HEK293 (cell line): ENCODE results near the gene NHSL2.

Experiments used
- CTCF ChIA-PET: fragments of 350-600 bp; formaldehyde crosslinking; extraction: SDS; loops from one replicate; lab custom pipeline; 2021; ENCODE audit warnings: antibody characterized with exemption; lab: Yijun Ruan, JAX
- POLR2A ChIA-PET: fragments of 300-600 bp; formaldehyde crosslinking; extraction: SDS; loops from one replicate; lab custom pipeline; 2020; ENCODE audit warnings: antibody characterized with exemption, inconsistent platforms; lab: Yijun Ruan, JAX
- H3K27ac ChIP-seq: fragments of 200-500 bp; sonication (Bioruptor generic); 2 replicates; pipeline ENCODE4 v1.5.1; 2014; ENCODE audit warnings: low read depth, low read length, control low read depth, inconsistent platforms; ENCODE audit errors: extremely low read depth
- H3K36me3 ChIP-seq, 2 experiments: fragments of 200-500 bp in 1 of 2; sonication (Bioruptor generic) in 1 of 2; 1 replicate in 1 of 2; 2 replicates in 1 of 2; pipeline ENCODE4 v1.5.1; 2014 to 2017; ENCODE audit warnings: inconsistent platforms in 2 of 2, low read length in 2 of 2; ENCODE audit not compliant: control insufficient read depth in 2 of 2, insufficient read depth in 1 of 2
- H3K4me1 ChIP-seq: fragments of 200-500 bp; sonication (Bioruptor generic); 2 replicates; pipeline ENCODE4 v1.5.1; 2014; ENCODE audit warnings: mild to moderate bottlenecking, low read length, inconsistent platforms; ENCODE audit not compliant: control insufficient read depth, insufficient read depth
- H3K4me3 ChIP-seq: 2 replicates; pipeline ENCODE4 v1.5.1; 2011; ENCODE audit warnings: low read depth, mild to moderate bottlenecking, control low read depth, low read length, moderate library complexity
- H3K9me3 ChIP-seq: fragments of 200-500 bp; sonication (Bioruptor generic); 2 replicates; pipeline ENCODE4 v1.5.1; 2014; ENCODE audit warnings: low read depth, low read length, inconsistent platforms; ENCODE audit not compliant: control insufficient read depth, insufficient read depth
- KLF8 ChIP-seq: fragments of 450-650 bp; formaldehyde crosslinking; IDR thresholded peaks from 2 replicates; pipeline ENCODE4 v1.5.1; 2016; ENCODE audit warnings: missing biosample characterization, missing genetic modification characterization
- MZF1 ChIP-seq: fragments of 450-650 bp; formaldehyde crosslinking; IDR thresholded peaks from 2 replicates; pipeline ENCODE4 v1.5.1; 2017; ENCODE audit warnings: missing biosample characterization, missing genetic modification characterization, borderline replicate concordance
- SP7 ChIP-seq: fragments of 450-650 bp; formaldehyde crosslinking; IDR thresholded peaks from 2 replicates; pipeline ENCODE4 v1.5.1; 2016; ENCODE audit warnings: missing biosample characterization, missing genetic modification characterization
- WT1 ChIP-seq: fragments of 450-650 bp; formaldehyde crosslinking; IDR thresholded peaks from 2 replicates; pipeline ENCODE4 v1.5.1; 2016; ENCODE audit warnings: missing biosample characterization, missing genetic modification characterization
- ZBTB48 ChIP-seq: fragments of 450-650 bp; formaldehyde crosslinking; IDR thresholded peaks from 2 replicates; pipeline ENCODE4 v1.5.1; 2016; ENCODE audit warnings: missing biosample characterization, missing genetic modification characterization
- ZNF157 ChIP-seq: fragments of 450-650 bp; formaldehyde crosslinking; IDR thresholded peaks from 2 replicates; pipeline ENCODE4 v1.5.1; 2016; ENCODE audit warnings: missing biosample characterization, missing genetic modification characterization
- ZNF354C ChIP-seq: fragments of 450-650 bp; formaldehyde crosslinking; IDR thresholded peaks from 2 replicates; pipeline ENCODE4 v1.5.1; 2016; ENCODE audit warnings: missing biosample characterization, missing genetic modification characterization, low read depth, borderline replicate concordance
- ZNF423 ChIP-seq: fragments of 450-650 bp; formaldehyde crosslinking; IDR thresholded peaks from 2 replicates; pipeline ENCODE4 v1.5.1; 2016; ENCODE audit warnings: missing biosample characterization, missing genetic modification characterization
- ZNF426 ChIP-seq: fragments of 450-650 bp; formaldehyde crosslinking; IDR thresholded peaks from 2 replicates; pipeline ENCODE4 v1.5.1; 2017; ENCODE audit warnings: missing biosample characterization, missing genetic modification characterization, mild to moderate bottlenecking, inconsistent platforms, moderate library complexity
- ZNF529 ChIP-seq: fragments of 450-650 bp; formaldehyde crosslinking; IDR thresholded peaks from 2 replicates; pipeline ENCODE4 v1.5.1; 2017; ENCODE audit warnings: missing genetic modification characterization, missing biosample characterization; ENCODE audit not compliant: insufficient replicate concordance
- ZNF792 ChIP-seq: fragments of 450-650 bp; formaldehyde crosslinking; IDR thresholded peaks from 2 replicates; pipeline ENCODE4 v1.5.1; 2016; ENCODE audit warnings: missing biosample characterization, missing genetic modification characterization
- TF ChIP-seq, protein P1 (sequence below): fragments of 450-650 bp; formaldehyde crosslinking; IDR thresholded peaks from 2 replicates; pipeline ENCODE4 v1.5.1; 2016; ENCODE audit warnings: missing biosample characterization, missing genetic modification characterization, borderline replicate concordance
- TF ChIP-seq, protein P2 (sequence below): fragments of 450-650 bp; formaldehyde crosslinking; IDR thresholded peaks from 2 replicates; pipeline ENCODE4 v1.5.0; 2017; ENCODE audit warnings: missing biosample characterization, missing genetic modification characterization, borderline replicate concordance
- TF ChIP-seq, protein P3 (sequence below): fragments of 450-650 bp; formaldehyde crosslinking; IDR thresholded peaks from 2 replicates; pipeline ENCODE4 v1.5.1; 2016; ENCODE audit warnings: missing biosample characterization, missing genetic modification characterization, borderline replicate concordance

NHSL2 gene

DNA sequence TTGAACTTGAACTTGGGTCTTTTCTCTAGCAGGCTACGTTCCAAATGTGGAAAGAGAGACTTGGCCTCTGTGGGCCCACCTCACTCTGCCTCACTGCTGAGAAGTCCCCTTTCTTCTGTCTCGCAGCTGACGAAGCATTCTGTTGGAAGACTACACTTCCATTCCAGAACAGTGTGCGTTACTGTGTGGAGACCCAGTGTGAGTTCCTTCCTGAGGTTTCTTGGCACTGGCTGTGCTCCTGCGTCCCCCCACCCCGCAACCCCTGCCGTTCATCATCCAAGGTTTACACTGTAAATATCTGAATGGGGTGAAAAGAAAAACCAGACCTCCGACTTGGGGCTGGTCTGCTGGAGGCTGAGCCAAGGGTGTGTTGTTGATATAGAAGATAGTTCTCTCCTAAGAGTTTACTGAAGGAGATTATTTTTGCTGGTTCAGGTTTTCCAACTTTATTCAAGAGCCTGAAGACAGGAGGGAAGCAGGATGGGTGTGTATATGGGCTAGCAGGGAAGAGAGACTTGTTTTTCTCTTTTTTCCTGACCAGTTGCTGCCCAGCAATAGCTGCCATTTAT is 34.7 kb downstream of the NHSL2 start (continued):
- TF ChIP-seq ZNF426 (tag by site-specific recombination) (no peak), MZF1 (tag by site-specific recombination) (no peak)
- TF ChIP-seq, protein P1, sequence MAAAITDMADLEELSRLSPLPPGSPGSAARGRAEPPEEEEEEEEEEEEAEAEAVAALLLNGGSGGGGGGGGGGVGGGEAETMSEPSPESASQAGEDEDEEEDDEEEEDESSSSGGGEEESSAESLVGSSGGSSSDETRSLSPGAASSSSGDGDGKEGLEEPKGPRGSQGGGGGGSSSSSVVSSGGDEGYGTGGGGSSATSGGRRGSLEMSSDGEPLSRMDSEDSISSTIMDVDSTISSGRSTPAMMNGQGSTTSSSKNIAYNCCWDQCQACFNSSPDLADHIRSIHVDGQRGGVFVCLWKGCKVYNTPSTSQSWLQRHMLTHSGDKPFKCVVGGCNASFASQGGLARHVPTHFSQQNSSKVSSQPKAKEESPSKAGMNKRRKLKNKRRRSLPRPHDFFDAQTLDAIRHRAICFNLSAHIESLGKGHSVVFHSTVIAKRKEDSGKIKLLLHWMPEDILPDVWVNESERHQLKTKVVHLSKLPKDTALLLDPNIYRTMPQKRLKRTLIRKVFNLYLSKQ (tag by site-specific recombination): no peak
- TF ChIP-seq, all 188 proteins: peak for 0

DNA sequence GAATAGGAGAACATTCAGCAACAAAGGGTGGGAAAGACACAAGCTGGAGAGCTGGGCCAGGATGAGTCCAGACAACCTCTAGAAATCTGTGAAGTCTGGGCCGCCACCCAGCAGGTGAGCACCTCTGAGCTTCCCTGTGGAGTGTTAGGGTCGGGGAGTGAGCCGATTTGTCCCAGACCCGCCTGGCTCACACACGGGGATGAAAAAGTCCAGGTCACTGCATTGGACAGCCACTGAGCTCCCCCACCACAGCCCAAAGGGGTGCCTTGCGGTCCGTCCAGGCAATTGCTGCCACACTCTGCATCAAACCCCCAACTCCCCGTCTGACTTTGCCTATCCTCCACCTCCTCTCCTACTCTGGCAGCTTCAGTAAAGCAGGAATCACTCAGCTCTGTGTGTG is 38.7 kb downstream of the NHSL2 start:
- no peak overlapping the region for H3K27ac ChIP-seq
- TF ChIP-seq ZNF792 (tag by site-specific recombination) (no peak), ZBTB48 (no peak), KLF8 (tag by site-specific recombination) (no peak), ZNF157 (no peak)
- TF ChIP-seq, protein P2, sequence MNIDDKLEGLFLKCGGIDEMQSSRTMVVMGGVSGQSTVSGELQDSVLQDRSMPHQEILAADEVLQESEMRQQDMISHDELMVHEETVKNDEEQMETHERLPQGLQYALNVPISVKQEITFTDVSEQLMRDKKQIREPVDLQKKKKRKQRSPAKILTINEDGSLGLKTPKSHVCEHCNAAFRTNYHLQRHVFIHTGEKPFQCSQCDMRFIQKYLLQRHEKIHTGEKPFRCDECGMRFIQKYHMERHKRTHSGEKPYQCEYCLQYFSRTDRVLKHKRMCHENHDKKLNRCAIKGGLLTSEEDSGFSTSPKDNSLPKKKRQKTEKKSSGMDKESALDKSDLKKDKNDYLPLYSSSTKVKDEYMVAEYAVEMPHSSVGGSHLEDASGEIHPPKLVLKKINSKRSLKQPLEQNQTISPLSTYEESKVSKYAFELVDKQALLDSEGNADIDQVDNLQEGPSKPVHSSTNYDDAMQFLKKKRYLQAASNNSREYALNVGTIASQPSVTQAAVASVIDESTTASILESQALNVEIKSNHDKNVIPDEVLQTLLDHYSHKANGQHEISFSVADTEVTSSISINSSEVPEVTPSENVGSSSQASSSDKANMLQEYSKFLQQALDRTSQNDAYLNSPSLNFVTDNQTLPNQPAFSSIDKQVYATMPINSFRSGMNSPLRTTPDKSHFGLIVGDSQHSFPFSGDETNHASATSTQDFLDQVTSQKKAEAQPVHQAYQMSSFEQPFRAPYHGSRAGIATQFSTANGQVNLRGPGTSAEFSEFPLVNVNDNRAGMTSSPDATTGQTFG (tag by site-specific recombination): no peak
- TF ChIP-seq, protein P3, sequence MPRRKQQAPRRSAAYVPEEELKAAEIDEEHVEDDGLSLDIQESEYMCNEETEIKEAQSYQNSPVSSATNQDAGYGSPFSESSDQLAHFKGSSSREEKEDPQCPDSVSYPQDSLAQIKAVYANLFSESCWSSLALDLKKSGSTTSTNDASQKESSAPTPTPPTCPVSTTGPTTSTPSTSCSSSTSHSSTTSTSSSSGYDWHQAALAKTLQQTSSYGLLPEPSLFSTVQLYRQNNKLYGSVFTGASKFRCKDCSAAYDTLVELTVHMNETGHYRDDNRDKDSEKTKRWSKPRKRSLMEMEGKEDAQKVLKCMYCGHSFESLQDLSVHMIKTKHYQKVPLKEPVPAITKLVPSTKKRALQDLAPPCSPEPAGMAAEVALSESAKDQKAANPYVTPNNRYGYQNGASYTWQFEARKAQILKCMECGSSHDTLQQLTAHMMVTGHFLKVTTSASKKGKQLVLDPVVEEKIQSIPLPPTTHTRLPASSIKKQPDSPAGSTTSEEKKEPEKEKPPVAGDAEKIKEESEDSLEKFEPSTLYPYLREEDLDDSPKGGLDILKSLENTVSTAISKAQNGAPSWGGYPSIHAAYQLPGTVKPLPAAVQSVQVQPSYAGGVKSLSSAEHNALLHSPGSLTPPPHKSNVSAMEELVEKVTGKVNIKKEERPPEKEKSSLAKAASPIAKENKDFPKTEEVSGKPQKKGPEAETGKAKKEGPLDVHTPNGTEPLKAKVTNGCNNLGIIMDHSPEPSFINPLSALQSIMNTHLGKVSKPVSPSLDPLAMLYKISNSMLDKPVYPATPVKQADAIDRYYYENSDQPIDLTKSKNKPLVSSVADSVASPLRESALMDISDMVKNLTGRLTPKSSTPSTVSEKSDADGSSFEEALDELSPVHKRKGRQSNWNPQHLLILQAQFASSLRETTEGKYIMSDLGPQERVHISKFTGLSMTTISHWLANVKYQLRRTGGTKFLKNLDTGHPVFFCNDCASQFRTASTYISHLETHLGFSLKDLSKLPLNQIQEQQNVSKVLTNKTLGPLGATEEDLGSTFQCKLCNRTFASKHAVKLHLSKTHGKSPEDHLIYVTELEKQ (tag by site-specific recombination): no peak
- CTCF ChIA-PET: interaction anchor here (0.7 kb wide), 1 partner anchor 442 kb away, joined by 4 read pairs; no protein-coding TSS in a partner anchor
- POLR2A ChIA-PET: no interaction called here
- H3K9me3 ChIP-seq: no peaks in the 10 kb centered on the region
- H3K36me3 ChIP-seq: no peaks in the 10 kb centered on the region
- no peaks in the 10 kb centered on the region for H3K4me1 ChIP-seq
- no peak overlapping the region for H3K4me3 ChIP-seq

DNA sequence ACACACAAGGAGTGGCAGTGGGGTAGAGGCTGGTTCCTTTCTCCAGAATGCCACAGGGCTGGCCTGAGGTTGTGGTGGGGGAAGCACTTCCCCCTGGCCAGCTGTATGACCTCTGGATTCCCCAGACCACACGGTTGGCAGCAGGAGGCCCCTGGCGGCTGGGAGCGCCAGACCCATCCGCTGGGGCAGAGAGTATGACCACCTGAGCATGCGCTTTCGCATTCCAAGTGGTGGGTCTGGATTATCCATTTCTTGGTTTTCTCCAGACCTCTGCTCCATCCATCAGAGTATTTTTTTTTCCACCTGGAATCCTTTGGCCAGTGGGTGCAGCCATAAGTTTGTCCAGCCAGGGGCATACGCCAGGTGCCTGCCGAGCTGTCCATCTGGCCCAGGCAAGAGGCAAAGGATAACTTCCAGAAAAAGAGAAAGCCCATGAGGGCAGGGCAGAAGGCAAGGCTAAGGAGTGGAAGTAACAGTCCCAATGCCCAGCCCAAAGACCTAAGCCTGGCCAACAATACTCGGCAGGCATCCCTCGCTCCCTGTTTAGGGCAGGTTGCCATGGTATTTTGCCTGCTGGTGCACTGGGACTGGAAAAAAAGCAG is 39.3 kb downstream of the NHSL2 start:
- no peak overlapping the region for H3K4me3 ChIP-seq
- TF ChIP-seq ZNF354C (tag by site-specific recombination) (no peak), ZNF529 (tag by site-specific recombination) (no peak), WT1 (tag by site-specific recombination) (no peak), SP7 (tag by site-specific recombination) (no peak), ZNF423 (tag by site-specific recombination) (no peak)
- no peaks in the 10 kb centered on the region for H3K9me3 ChIP-seq
- no peaks in the 10 kb centered on the region for H3K36me3 ChIP-seq
- POLR2A ChIA-PET: no interaction called here
- H3K27ac ChIP-seq: no peak overlapping the region
- CTCF ChIA-PET: interaction anchor here (0.7 kb wide), 1 partner anchor 72 kb away, joined by 4 read pairs; no protein-coding TSS in a partner anchor
- H3K4me1 ChIP-seq: no peaks in the 10 kb centered on the region
